Measurements from ENCODE around the gene MVB12B.

Gene MVB12B

DNA sequence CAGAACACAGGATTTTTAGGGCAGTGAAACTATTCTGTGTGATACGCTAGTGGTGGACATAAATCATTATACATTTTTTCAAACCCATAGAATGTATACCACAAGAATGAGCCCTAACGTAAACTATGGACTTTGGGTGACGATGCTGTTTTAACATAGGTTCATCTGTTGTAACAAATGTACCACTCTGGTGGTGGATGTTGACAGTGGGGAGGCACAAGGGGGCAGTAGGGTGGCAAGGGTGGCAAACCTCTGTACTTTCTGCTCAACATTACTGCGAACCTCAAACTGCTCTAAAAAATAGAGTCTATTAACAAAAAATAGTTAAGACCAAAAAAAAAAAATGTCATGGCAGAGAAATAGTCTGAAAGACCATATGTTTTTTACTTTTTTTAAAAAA lies 9.1 kb upstream of the MVB12B start:
- no peaks in the 10 kb centered on the region for H3K4me1 Mint-ChIP-seq
- H3K27me3 Mint-ChIP-seq = peaks cover 30% of the 10 kb centered on the region
- no peak overlapping the region for H3K4me3 Mint-ChIP-seq
- ATAC-seq = peak; percentile 73
- no peak overlapping the region for H3K27ac Mint-ChIP-seq
- no peaks in the 10 kb centered on the region for H3K9me3 Mint-ChIP-seq
- H3K36me3 Mint-ChIP-seq = no peaks in the 10 kb centered on the region

DNA sequence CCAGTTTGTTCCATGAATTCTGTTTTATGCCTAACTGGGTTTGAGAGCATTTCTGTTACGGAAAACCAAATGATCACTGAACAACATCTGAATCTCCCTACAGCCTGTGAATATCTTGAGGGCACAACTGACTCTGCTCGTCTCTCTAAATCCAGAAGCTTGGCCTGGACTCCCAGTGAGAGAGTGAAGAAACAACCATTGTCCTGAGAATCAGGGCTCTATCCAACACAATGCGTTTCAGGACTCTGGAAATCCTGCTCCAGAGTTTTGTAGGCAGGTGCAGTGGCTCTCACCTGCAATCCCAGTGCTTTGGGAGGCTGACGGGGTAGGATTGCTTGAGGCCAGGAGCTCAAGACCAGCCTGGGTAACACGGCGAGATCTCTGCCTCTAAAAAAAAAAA lies 7.8 kb upstream of the MVB12B start:
- Mint-ChIP-seq H3K9me3 (peaks cover 2% of the 10 kb centered on the region), H3K27me3 (peaks cover 24% of the 10 kb centered on the region), H3K4me1 (no peaks in the 10 kb centered on the region), H3K36me3 (no peaks in the 10 kb centered on the region), H3K27ac (no peak overlapping the region), H3K4me3 (no peak overlapping the region)
- ATAC-seq = no peak

DNA sequence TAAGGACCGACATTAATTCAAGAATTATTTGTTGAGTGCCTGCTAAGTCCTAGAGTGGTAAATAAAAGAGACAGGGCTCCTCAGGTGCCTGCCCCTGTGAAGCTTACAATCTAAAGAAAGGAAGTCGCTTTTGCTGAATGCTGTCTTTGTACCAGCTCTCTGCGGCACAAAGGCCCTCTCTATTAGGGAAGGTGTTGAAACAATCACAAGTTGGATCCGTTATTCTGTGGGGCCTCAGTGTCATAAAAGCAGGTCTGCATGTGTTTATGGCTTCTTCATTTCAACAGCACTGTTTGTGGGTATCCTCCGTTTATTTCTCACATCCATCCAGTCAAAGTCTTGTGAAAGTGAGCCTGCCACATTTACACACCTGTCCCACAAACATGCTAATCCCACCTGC lies 7.0 kb upstream of the MVB12B start:
- no peak for ATAC-seq
- Mint-ChIP-seq H3K27ac (no peak overlapping the region), H3K27me3 (peaks cover 19% of the 10 kb centered on the region), H3K4me1 (no peaks in the 10 kb centered on the region), H3K4me3 (no peak overlapping the region), H3K36me3 (no peaks in the 10 kb centered on the region), H3K9me3 (peaks cover 2% of the 10 kb centered on the region)

GRCh38 chr9:126320158-126320922 lies 6.3 kb upstream of the MVB12B start:
- Mint-ChIP-seq H3K4me3 (no peak overlapping the region), H3K27me3 (peaks cover 13% of the 10 kb centered on the region), H3K4me1 (no peaks in the 10 kb centered on the region), H3K36me3 (no peaks in the 10 kb centered on the region), H3K9me3 (peaks cover 2% of the 10 kb centered on the region), H3K27ac (no peak overlapping the region)
- ATAC-seq = no peak

DNA sequence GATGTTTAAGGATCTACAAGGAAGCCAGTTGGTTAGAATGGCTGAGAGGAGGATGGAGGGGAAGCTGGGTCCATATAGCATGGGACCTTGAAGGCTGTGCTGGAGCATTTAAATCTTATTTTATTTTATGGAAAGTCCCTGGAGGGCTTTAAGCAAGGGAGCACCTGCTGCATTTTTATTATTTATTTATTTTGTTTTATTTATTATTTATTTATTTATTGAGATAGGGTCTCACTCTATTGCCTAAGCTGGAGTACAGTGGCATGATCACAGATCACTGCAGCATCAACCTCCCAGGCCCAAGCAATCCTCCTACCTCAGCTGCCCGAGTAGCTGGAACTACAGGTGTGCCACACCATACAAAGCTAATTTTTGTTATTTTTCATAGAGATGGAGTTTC lies 4.9 kb upstream of the MVB12B start:
- peaks cover 2% of the 10 kb centered on the region for H3K9me3 Mint-ChIP-seq
- no peak for ATAC-seq
- peaks cover 9% of the 10 kb centered on the region for H3K27me3 Mint-ChIP-seq
- H3K27ac Mint-ChIP-seq = no peak overlapping the region
- no peaks in the 10 kb centered on the region for H3K36me3 Mint-ChIP-seq
- no peak overlapping the region for H3K4me3 Mint-ChIP-seq
- H3K4me1 Mint-ChIP-seq = peaks cover 6% of the 10 kb centered on the region

DNA sequence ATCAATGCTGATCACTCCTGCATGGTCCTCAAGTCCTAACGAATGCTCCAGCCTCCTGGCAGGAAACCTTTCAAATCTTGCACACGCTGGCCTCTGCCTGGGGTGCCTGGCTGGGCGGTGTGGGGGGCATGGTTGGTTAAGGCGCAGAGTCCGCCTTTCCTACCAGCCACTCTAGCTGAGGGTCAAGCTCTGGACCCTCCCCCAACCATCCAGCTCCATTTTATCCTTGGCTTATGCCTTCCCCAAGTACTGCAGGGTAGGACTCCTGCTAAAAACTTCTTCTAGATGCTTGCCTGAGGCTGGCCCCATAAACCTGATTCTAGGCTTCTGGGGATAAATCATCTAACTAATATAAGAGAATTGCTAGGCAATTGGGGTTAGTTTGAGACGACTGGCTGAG lies 808 bp upstream of the MVB12B start:
- ATAC-seq = no peak
- H3K27me3 Mint-ChIP-seq = peaks cover 9% of the 10 kb centered on the region
- peak overlapping the region; percentile 88 for H3K4me3 Mint-ChIP-seq

GRCh38 chr9:126327006-126327713 lies 531 bp downstream of the MVB12B start:
- Mint-ChIP-seq H3K9me3 (peaks cover 2% of the 10 kb centered on the region), H3K27me3 (peaks cover 9% of the 10 kb centered on the region), H3K4me3 (peak overlapping the region; percentile 63), H3K27ac (no peak overlapping the region), H3K36me3 (no peaks in the 10 kb centered on the region), H3K4me1 (peaks cover 22% of the 10 kb centered on the region)
- ATAC-seq = peak; percentile 72

More for the DNA sequence above, 808 bp upstream of the MVB12B start:
- Mint-ChIP-seq H3K4me1 (peaks cover 22% of the 10 kb centered on the region), H3K27ac (peak overlapping the region; percentile 82), H3K9me3 (peaks cover 2% of the 10 kb centered on the region), H3K36me3 (no peaks in the 10 kb centered on the region)

DNA sequence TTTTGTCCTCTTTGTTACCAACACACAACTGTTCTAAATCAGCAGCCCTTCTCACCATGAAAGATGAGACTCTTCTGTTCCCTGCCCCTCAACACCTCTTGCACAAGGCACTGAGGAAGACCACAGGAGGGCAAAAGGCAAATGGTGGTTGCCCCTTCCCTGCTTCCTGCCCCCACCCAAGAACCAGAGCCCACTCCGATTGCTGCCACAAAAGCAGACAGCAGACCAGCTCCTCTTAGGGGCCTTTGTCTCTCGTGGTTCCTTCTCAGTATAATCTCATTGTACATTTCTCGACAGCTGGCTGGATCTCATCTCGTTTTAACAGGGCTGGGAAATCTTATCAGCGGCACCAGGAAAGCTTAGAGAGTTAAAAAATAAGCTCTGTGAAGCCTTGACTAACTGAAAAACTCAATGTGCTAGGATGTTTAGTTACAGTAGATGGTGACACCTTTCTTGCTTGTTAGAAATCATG lies 1.1 kb downstream of the MVB12B start:
- Mint-ChIP-seq H3K9me3 (peaks cover 2% of the 10 kb centered on the region), H3K27me3 (peaks cover 9% of the 10 kb centered on the region), H3K27ac (no peak overlapping the region), H3K4me1 (peaks cover 22% of the 10 kb centered on the region), H3K4me3 (peak overlapping the region; percentile 63), H3K36me3 (no peaks in the 10 kb centered on the region)
- ATAC-seq = no peak

DNA sequence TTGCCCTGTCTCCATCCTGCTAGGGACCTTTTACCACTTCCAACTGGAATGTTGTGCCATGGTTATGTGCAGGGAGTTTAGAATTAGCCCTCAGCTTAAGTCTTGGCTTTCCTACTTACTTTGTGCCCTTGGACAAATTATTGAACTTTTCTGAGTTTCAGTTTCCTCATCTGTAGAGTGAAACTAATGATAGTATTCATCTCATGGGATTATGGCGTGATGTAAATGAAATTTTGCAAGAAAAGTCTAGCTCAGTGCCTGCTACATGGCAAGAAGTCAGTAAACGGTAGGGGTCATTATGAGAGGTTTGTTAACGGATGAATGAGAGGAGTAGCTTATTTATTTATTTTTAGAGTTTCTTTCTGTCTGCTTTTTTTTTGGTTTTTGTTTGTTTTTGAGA lies 1.8 kb downstream of the MVB12B start:
- Mint-ChIP-seq H3K36me3 (no peaks in the 10 kb centered on the region), H3K27ac (no peak overlapping the region), H3K9me3 (peaks cover 2% of the 10 kb centered on the region), H3K27me3 (peaks cover 8% of the 10 kb centered on the region), H3K4me1 (peaks cover 22% of the 10 kb centered on the region), H3K4me3 (peak overlapping the region; percentile 63)
- ATAC-seq = no peak

- ATAC-seq = no peak
- H3K4me3 Mint-ChIP-seq = no peak overlapping the region
- no peaks in the 10 kb centered on the region for H3K36me3 Mint-ChIP-seq
- no peaks in the 10 kb centered on the region for H3K9me3 Mint-ChIP-seq
- peaks cover 22% of the 10 kb centered on the region for H3K4me1 Mint-ChIP-seq
- H3K27ac Mint-ChIP-seq = no peak overlapping the region
- H3K27me3 Mint-ChIP-seq = no peaks in the 10 kb centered on the region
Measured at GRCh38 chr9:126329476-126330275, 3.0 kb downstream of the MVB12B start.

GRCh38 chr9:126330536-126330935 lies 3.9 kb downstream of the MVB12B start:
- Mint-ChIP-seq H3K4me3 (no peak overlapping the region), H3K27ac (no peak overlapping the region), H3K4me1 (peaks cover 22% of the 10 kb centered on the region), H3K27me3 (no peaks in the 10 kb centered on the region), H3K36me3 (no peaks in the 10 kb centered on the region), H3K9me3 (no peaks in the 10 kb centered on the region)
- ATAC-seq = no peak

DNA sequence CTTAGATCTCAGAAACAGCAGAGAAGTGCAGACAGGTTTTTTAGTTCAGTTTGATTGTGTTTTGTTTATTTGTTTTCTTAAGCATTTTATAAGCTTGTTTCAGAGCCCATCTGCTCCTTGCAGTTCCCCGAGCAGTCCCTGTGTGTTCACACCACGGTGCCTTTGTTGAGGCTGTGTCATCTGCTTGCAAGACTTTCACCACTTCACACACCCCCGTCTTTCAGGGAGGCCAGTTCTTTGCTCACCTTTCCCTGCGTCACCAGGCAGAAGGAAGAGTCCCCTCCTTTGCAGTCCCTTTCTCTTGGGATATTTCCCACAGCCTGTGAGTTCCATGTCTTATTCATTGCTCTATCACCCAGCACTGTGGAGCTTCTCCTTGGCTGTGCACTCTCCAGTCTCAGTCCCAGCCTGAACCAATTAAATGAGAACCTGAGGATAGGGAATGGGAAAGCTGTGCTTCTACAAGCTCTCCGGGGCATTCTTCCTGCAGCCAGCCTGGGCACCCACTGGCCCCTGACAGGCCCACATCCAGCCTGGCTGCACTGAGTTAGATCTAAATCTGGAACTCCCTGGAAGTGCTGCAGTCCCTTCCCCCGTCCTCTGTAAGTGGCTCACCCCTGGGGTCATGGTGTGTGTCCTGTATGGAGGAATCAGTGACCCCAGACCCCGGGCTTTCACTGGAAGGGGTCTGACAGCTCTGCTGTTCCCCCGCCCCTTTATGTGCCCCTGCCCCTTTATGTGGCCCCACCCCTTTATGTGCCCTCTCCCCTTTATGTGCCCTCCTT lies 5.5 kb downstream of the MVB12B start:
- peaks cover 15% of the 10 kb centered on the region for H3K4me1 Mint-ChIP-seq
- ATAC-seq = no peak

GRCh38 chr9:126334721-126335621 lies 8.3 kb downstream of the MVB12B start:
- Mint-ChIP-seq H3K4me3 (no peak overlapping the region), H3K9me3 (no peaks in the 10 kb centered on the region), H3K27ac (no peak overlapping the region), H3K36me3 (no peaks in the 10 kb centered on the region), H3K27me3 (no peaks in the 10 kb centered on the region), H3K4me1 (no peaks in the 10 kb centered on the region)
- no peak for ATAC-seq

More for the DNA sequence above, 5.5 kb downstream of the MVB12B start:
- Mint-ChIP-seq H3K27me3 (no peaks in the 10 kb centered on the region), H3K36me3 (no peaks in the 10 kb centered on the region), H3K4me3 (no peak overlapping the region), H3K9me3 (no peaks in the 10 kb centered on the region), H3K27ac (no peak overlapping the region)
